ENCODE data around the gene TMEFF2. TPM values are rescaled to one million over a fixed set of nuclear protein-coding genes. Genes with fewer than 3 reads are reported as not detected.

Gene TMEFF2
- total RNA-seq, 1 donor from 2014 or later, result 23.9 TPM

GRCh38 chr2:191968120-191968519 lies 226.6 kb downstream of the TMEFF2 start:
- Mint-ChIP-seq H3K27ac (ENCODE audit: unreplicated experiment) (no peak overlapping the region), H3K27me3 (ENCODE audit: unreplicated experiment) (no peaks in the 10 kb centered on the region), H3K36me3 (ENCODE audit: unreplicated experiment) (no peaks in the 10 kb centered on the region), H3K9me3 (ENCODE audit: unreplicated experiment) (peaks cover 2% of the 10 kb centered on the region), H3K4me3 (ENCODE audit: unreplicated experiment) (no peak overlapping the region), H3K4me1 (ENCODE audit: low read depth, unreplicated experiment) (peaks cover 4% of the 10 kb centered on the region)
- TF ChIP-seq CTCF (IDR thresholded peaks at IDR 0.05; ENCODE audit: partially characterized antibody, unreplicated experiment), result no peak
- DNase-seq, result no peak

- no peaks in the 10 kb centered on the region for H3K36me3 Mint-ChIP-seq (ENCODE audit: unreplicated experiment)
- H3K27ac Mint-ChIP-seq (ENCODE audit: unreplicated experiment), result no peak overlapping the region
- no peak for DNase-seq
- H3K9me3 Mint-ChIP-seq (ENCODE audit: unreplicated experiment), result peaks cover 2% of the 10 kb centered on the region
- no peak overlapping the region for H3K4me3 Mint-ChIP-seq (ENCODE audit: unreplicated experiment)
- H3K4me1 Mint-ChIP-seq (ENCODE audit: low read depth, unreplicated experiment), result peaks cover 4% of the 10 kb centered on the region
- TF ChIP-seq CTCF (IDR thresholded peaks at IDR 0.05; ENCODE audit: partially characterized antibody, unreplicated experiment), result no peak
- H3K27me3 Mint-ChIP-seq (ENCODE audit: unreplicated experiment), result no peaks in the 10 kb centered on the region
These were observed 229.0 kb downstream of the TMEFF2 start for GRCh38 chr2:191965733-191966132.

GRCh38 chr2:191961556-191961955 lies 233.2 kb downstream of the TMEFF2 start:
- Mint-ChIP-seq H3K9me3 (ENCODE audit: unreplicated experiment) (peaks cover 2% of the 10 kb centered on the region), H3K27me3 (ENCODE audit: unreplicated experiment) (no peaks in the 10 kb centered on the region), H3K4me3 (ENCODE audit: unreplicated experiment) (no peak overlapping the region), H3K27ac (ENCODE audit: unreplicated experiment) (no peak overlapping the region), H3K36me3 (ENCODE audit: unreplicated experiment) (no peaks in the 10 kb centered on the region), H3K4me1 (ENCODE audit: low read depth, unreplicated experiment) (peaks cover 4% of the 10 kb centered on the region)
- TF ChIP-seq CTCF (IDR thresholded peaks at IDR 0.05; ENCODE audit: partially characterized antibody, unreplicated experiment), result no peak
- no peak for DNase-seq

GRCh38 chr2:191959209-191959608 lies 235.5 kb downstream of the TMEFF2 start:
- Mint-ChIP-seq H3K4me3 (ENCODE audit: unreplicated experiment) (no peak overlapping the region), H3K4me1 (ENCODE audit: low read depth, unreplicated experiment) (no peaks in the 10 kb centered on the region), H3K36me3 (ENCODE audit: unreplicated experiment) (no peaks in the 10 kb centered on the region), H3K9me3 (ENCODE audit: unreplicated experiment) (no peaks in the 10 kb centered on the region), H3K27ac (ENCODE audit: unreplicated experiment) (no peak overlapping the region), H3K27me3 (ENCODE audit: unreplicated experiment) (no peaks in the 10 kb centered on the region)
- TF ChIP-seq CTCF (IDR thresholded peaks at IDR 0.05; ENCODE audit: partially characterized antibody, unreplicated experiment), result no peak
- DNase-seq, result no peak

- no peak for TF ChIP-seq CTCF (IDR thresholded peaks at IDR 0.05; ENCODE audit: partially characterized antibody, unreplicated experiment)
- Mint-ChIP-seq H3K36me3 (ENCODE audit: unreplicated experiment) (no peaks in the 10 kb centered on the region), H3K9me3 (ENCODE audit: unreplicated experiment) (no peaks in the 10 kb centered on the region), H3K4me1 (ENCODE audit: low read depth, unreplicated experiment) (no peaks in the 10 kb centered on the region), H3K27ac (ENCODE audit: unreplicated experiment) (no peak overlapping the region), H3K27me3 (ENCODE audit: unreplicated experiment) (no peaks in the 10 kb centered on the region), H3K4me3 (ENCODE audit: unreplicated experiment) (no peak overlapping the region)
- DNase-seq, result no peak
These were observed 236.5 kb downstream of the TMEFF2 start for GRCh38 chr2:191957996-191958860.

Measured in glutamatergic neuron (in vitro differentiated cells).